Endothelial cell of umbilical vein (primary cell): ENCODE measurements around the gene UPK3BL1. TPM values are rescaled to one million over a fixed set of nuclear protein-coding genes. Genes with fewer than 3 reads are reported as not detected.
"Not testable (repeated sequence)": the region's sequence is repeated elsewhere in the genome, so short reads cannot be mapped to it uniquely, and the experiment has no call there.

Experiments used
- BruUV-seq: library from RNA; stranded (reverse); fragments of 400-500 nt; replicated peaks from 2 replicates; lab custom pipeline; 2021; lab: Mats Ljungman, UMichigan
- CTCF ChIA-PET: fragments of 300-600, 350-600 bp; sonication (Branson Sonifier 250); formaldehyde crosslinking; loops from one replicate; lab custom pipeline; 2021; ENCODE audit warnings: antibody characterized with exemption, inconsistent platforms; lab: Charles Lee
- POLR2A ChIA-PET: fragments of 300-600, 350-600 bp; sonication (Branson Sonifier 250); formaldehyde crosslinking; loops from one replicate; lab custom pipeline; 2021; ENCODE audit warnings: antibody characterized with exemption, inconsistent platforms; lab: Charles Lee
- DNase-seq: peaks from one replicate; pipeline ENCODE4 v3.0.0-alpha.2; 2011; ENCODE audit warnings: low read depth, low spot score
- FAIRE-seq: peaks from 2 replicates; lab custom pipeline; 2011; peaks lifted over from hg19 to GRCh38; lab: Jason Lieb, UNC
- H2AFZ ChIP-seq: 2 replicates; pipeline ENCODE4 v1.6.0; 2012; ENCODE audit warnings: low read depth, low read length, control low read depth, inconsistent platforms
- H3K27ac ChIP-seq: 2 replicates; pipeline ENCODE4 v1.5.1; 2011; ENCODE audit warnings: low read depth, mild to moderate bottlenecking, control low read depth, low read length, moderate library complexity; ENCODE audit not compliant: insufficient read depth
- H3K27me3 ChIP-seq, 2 experiments: 2 replicates each; pipeline versions ENCODE4 v1.6.0 to v1.6.1; 2011; ENCODE audit warnings: low read length in 2 of 2, mixed read lengths in 1 of 2; ENCODE audit not compliant: control insufficient read depth in 2 of 2, insufficient read depth in 2 of 2
- H3K36me3 ChIP-seq, 2 experiments: 2 replicates in 1 of 2; 3 replicates in 1 of 2; pipeline ENCODE4 v1.5.1; 2011; ENCODE audit warnings: low read length in 2 of 2, mild to moderate bottlenecking in 1 of 2, moderate library complexity in 1 of 2; ENCODE audit not compliant: control insufficient read depth in 2 of 2, insufficient read depth in 2 of 2; ENCODE audit errors: extremely low read depth in 1 of 2
- H3K4me1 ChIP-seq: 3 replicates; pipeline ENCODE4 v1.5.1; 2011; ENCODE audit warnings: mild to moderate bottlenecking, low read length; ENCODE audit not compliant: control insufficient read depth, insufficient read depth; ENCODE audit errors: extremely low read depth
- H3K4me2 ChIP-seq: 2 replicates; pipeline ENCODE4 v1.6.1; 2011; ENCODE audit warnings: low read length, control low read depth, mixed read lengths; ENCODE audit not compliant: insufficient read depth
- H3K4me3 ChIP-seq, 3 experiments: fragments of 200-600 bp in 1 of 3; sonication (generic), shearing (Covaris generic) in 1 of 3; replicated peaks in 1 of 3; 2 replicates each; pipeline ENCODE4 v1.5.1; 2011 to 2016; ENCODE audit warnings: control low read depth in 3 of 3, low read length in 3 of 3, mild to moderate bottlenecking in 2 of 3, inconsistent platforms in 1 of 3, low read depth in 1 of 3, moderate library complexity in 1 of 3; ENCODE audit not compliant: insufficient read depth in 1 of 3
- H3K79me2 ChIP-seq: 2 replicates; pipeline ENCODE4 v1.6.0; 2012; ENCODE audit warnings: low read length, inconsistent platforms; ENCODE audit not compliant: control insufficient read depth, insufficient read depth
- H3K9ac ChIP-seq: replicated peaks from 2 replicates; pipeline ENCODE3; 2011; ENCODE audit warnings: low read length, control low read depth; ENCODE audit not compliant: insufficient read depth; ENCODE audit errors: extremely low read depth
- H3K9me1 ChIP-seq: replicated peaks from 3 replicates; pipeline ENCODE4 v1.6.0; 2011; ENCODE audit warnings: mild to moderate bottlenecking, low read length; ENCODE audit not compliant: control insufficient read depth, insufficient read depth; ENCODE audit errors: extremely low read depth
- H3K9me3 ChIP-seq: replicated peaks from 2 replicates; pipeline ENCODE4 v1.5.1; 2012; ENCODE audit warnings: low read length, inconsistent platforms; ENCODE audit not compliant: control insufficient read depth, insufficient read depth
- H4K20me1 ChIP-seq: replicated peaks from 2 replicates; pipeline ENCODE3; 2011; ENCODE audit warnings: mild to moderate bottlenecking, low read length; ENCODE audit not compliant: control insufficient read depth, insufficient read depth; ENCODE audit errors: extremely low read depth
- CTCF ChIP-seq, 2 donors: IDR thresholded peaks; 1 replicate in 1 of 2; 2 replicates in 1 of 2; pipeline ENCODE4 v1.5.1; 2011; ENCODE audit warnings: low read length in 2 of 2, mild to moderate bottlenecking in 2 of 2, moderate library complexity in 2 of 2, control low read depth in 1 of 2, inconsistent platforms in 1 of 2, low read depth in 1 of 2; ENCODE audit not compliant: insufficient read depth in 1 of 2; ENCODE audit errors: extremely low read depth in 1 of 2
- dilution Hi-C: fragments of 300-500 bp; cut with MboI; formaldehyde crosslinking; loops from one replicate; pipeline ENCODE4 v1.15.0; 2019; ENCODE audit warnings: low sequenced_read_pairs; ENCODE audit not compliant: extremely low pct_ligation_motif_present
- intact Hi-C: fragments of 100-400 bp; cut with micrococcal nuclease; formaldehyde crosslinking; loops from one replicate; pipeline ENCODE4 v1.10.0; 2022
- polyA plus RNA-seq, 4 experiments: library from polyadenylated mRNA; depleted of rRNA in 3 of 4; stranded (reverse) in 3 of 4; unstranded in 1 of 4; fragments of >200 nt; gene quantifications; 2 replicates each; pipeline versions ENCODE4 v1.2.1 to v1.2.3, GENCODE V29; 2011 to 2012; ENCODE audit warnings: missing spikeins in 1 of 4
- total RNA-seq: library from RNA; stranded (reverse); gene quantifications from 2 replicates; pipeline ENCODE4 v1.2.3, GENCODE V29; 2021

The UPK3BL1 gene
- total and polyA plus RNA-seq, 2 donors (not counting 3 experiments of a cell fraction or from before 2014, with no cell fraction given), result 14.1 to 17.8 TPM

DNA sequence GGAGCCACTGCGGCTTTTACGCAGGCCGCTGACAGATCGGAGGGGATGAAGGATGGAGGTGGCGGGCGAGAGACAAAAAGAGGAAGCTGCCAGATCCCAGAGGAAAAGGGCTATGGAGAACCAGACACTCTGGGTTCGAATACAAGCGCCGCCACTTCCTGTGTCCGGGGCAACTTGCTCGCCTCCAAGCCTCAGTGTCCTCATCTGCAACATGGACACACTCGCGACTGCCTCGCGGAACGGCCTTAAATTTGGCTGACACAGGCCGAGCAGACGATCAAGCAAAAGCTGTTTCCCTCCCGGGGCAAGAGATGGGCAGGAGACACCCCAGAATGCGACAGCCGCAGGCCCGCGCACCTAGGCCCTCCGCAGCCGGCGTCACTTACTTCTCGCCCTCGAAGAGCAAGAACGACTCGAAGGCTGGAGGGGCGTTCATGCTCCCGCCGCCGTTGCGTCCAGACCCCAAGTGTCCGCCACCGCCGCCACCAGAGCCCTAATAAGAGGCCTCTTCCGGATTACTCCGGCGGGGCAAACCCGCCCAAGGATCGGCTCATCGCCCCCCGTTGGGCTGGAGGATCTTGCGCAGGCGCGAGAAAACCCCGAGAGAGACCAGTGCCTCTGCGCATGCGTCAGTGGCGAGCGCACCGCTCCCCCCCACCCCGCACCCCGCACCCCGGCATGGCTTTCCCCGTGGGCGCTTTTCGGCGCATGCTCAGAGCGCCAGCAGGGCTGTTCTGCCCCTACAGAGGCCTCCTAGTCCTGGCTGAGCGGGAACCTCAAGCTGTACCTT lies 28.8 kb upstream of the UPK3BL1 start, which contains the start of gene POLR2J2:
Gene POLR2J2 (minus strand): TSS at position 498 of the 790 bp plus-strand sequence. CDS start 62 bp downstream, at position 436.
- H3K9me1 ChIP-seq, H3K9ac ChIP-seq, H3K36me3 ChIP-seq, H2AFZ ChIP-seq, H3K79me2 ChIP-seq, POLR2A ChIA-PET, H4K20me1 ChIP-seq, FAIRE-seq, H3K27ac ChIP-seq, H3K4me2 ChIP-seq, dilution Hi-C loops, H3K4me1 ChIP-seq, intact Hi-C loops, H3K27me3 ChIP-seq, CTCF ChIA-PET, H3K9me3 ChIP-seq: not testable (repeated sequence)
- peak in 1 of 2 donors; percentile 6 for TF ChIP-seq CTCF (IDR thresholded peaks at IDR 0.05; ENCODE audit: extremely low read depth in 1 of 2, insufficient read depth in 1 of 2, low read depth in 1 of 2, low read length in 2 of 2)
- TSS peak; percentile 80 for BruUV-seq
- H3K4me3 ChIP-seq, result peak within 1 kb of the TSS in 1 of 3 experiments; percentile 47
- DNase-seq, result peak; percentile 69

DNA sequence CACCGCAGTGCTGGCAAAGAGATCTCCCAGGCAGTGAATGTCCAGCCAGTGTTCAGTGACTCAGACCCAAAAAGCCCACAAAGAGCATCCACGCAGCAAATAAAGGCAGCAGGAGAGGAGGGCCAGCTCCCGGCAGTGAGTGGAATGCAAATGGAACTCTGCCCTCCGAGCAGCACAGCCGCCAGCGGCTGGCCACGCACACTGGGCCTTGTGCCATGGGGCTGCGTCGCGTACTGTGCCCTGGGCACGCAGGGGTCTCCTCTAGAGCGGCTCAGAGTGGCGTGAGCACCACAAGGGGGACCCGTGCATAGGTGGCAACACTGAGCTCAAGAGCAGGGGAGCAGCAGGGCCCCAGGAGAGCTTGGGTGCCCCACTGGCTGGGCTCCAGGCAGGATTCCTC lies 24.9 kb upstream of the UPK3BL1 start:
- H3K4me3 ChIP-seq, H3K9me3 ChIP-seq, H3K27me3 ChIP-seq, H3K9ac ChIP-seq, H3K4me2 ChIP-seq, BruUV-seq, POLR2A ChIA-PET, CTCF ChIA-PET, FAIRE-seq, H3K79me2 ChIP-seq, dilution Hi-C loops, H3K4me1 ChIP-seq, H3K9me1 ChIP-seq, DNase-seq, H3K27ac ChIP-seq, H3K36me3 ChIP-seq, H2AFZ ChIP-seq, intact Hi-C loops, H4K20me1 ChIP-seq: not testable (repeated sequence)

- H3K27me3 ChIP-seq, H3K4me1 ChIP-seq, DNase-seq, intact Hi-C loops, dilution Hi-C loops, POLR2A ChIA-PET, H3K4me2 ChIP-seq, BruUV-seq, H3K4me3 ChIP-seq, H3K79me2 ChIP-seq, H3K27ac ChIP-seq, H3K9me1 ChIP-seq, H4K20me1 ChIP-seq, H3K36me3 ChIP-seq, FAIRE-seq, H3K9me3 ChIP-seq, H2AFZ ChIP-seq, H3K9ac ChIP-seq, CTCF ChIA-PET: not testable (repeated sequence)
Measured at GRCh38 chr7:102666850-102667249, 24.3 kb upstream of the UPK3BL1 start.
